ENCODE data around the gene ABCA7.
"Not testable (repeated sequence)": the region's sequence is repeated elsewhere in the genome, so short reads cannot be mapped to it uniquely, and the experiment has no call there.

The ABCA7 gene

DNA sequence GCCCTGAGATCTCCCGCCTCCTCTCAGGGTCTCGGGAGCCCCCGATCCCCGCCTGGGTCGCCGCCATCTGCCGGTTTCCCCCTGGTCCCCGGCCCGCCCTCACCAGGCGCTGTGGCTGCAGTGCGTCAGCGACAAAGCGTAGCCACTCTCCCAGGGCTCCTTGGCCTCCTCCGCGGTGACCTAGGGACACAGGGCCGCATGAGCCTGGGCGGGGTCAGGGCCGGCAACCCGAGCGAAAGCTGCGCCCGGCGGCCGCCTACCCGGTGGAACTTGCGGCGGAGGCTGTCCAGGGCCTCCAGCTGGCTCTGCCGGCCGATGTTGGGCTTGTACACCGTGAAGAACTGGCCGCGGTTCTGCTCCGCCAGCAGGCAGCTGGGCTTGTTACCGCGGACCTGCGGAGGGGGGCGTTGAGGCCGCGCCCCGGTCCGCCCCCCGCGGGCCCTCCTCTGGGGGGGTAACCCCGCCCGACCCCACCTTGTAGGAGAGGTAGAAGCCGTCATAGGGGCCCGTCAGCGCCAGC is 69.2 kb downstream of the ABCA7 start:
- FAIRE-seq = no peak

- FAIRE-seq = no peak
Observed at GRCh38 chr19:1109697-1110671, 70.1 kb downstream of the ABCA7 start.

- FAIRE-seq = no peak
Observed at GRCh38 chr19:1110809-1111640, 71.1 kb downstream of the ABCA7 start.

- no peak for FAIRE-seq
Observed at GRCh38 chr19:1111641-1112267, 71.8 kb downstream of the ABCA7 start.

- FAIRE-seq = no peak
Observed at GRCh38 chr19:1112268-1113029, 72.5 kb downstream of the ABCA7 start.

- no peak for FAIRE-seq
Observed at GRCh38 chr19:1113030-1113985, 73.4 kb downstream of the ABCA7 start.

DNA sequence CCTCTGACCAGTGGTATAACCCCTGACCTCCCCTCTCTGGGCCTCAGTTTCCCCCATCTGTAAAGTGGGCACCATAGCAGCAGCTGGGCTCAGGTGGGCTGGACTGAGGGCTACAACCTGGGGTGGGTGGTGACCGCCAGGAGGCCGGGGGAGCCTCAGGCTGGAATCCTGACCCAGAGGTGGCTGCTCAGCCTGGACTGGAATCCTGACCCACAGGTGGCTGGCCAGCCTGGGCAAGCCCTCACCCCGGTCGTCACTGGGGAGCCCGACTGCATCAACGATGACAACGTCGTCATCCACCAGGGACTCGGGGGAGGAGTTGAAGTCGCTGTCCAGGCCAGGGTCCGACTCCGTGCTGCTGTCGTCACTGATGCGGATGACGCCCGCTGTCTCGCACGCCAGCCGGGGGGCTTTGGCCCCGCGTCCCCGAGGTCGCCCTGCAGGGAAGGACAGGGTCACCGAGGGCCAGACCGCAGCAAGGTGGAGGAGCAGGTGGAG is 74.1 kb downstream of the ABCA7 start:
- no peak for FAIRE-seq

GRCh38 chr19:1114728-1115127 is 74.8 kb downstream of the ABCA7 start:
- not testable (repeated sequence) for FAIRE-seq

All from A204.1 (cell line).